Naive thymus-derived CD4-positive, alpha-beta T cell (primary cell): ENCODE measurements around the gene VPS25. TPM values are rescaled to one million over a fixed set of nuclear protein-coding genes. Genes with fewer than 3 reads are reported as not detected.
"Not testable (repeated sequence)": the region's sequence is repeated elsewhere in the genome, so short reads cannot be mapped to it uniquely, and the experiment has no call there.

ENCODE experiments used
- ATAC-seq: fragments of 150-1000 bp; cut with Tn5 transposase; 2 replicates; pipeline ENCODE4 v1.10.0; 2021; ENCODE audit warnings: mild to moderate bottlenecking, moderate library complexity
- CTCF ChIA-PET: fragments of 350-600 bp; sonication (Branson Sonifier 250); formaldehyde crosslinking; loops from one replicate; lab custom pipeline; 2021; ENCODE audit warnings: antibody characterized with exemption; lab: Charles Lee
- POLR2A ChIA-PET: fragments of 350-600 bp; sonication (Branson Sonifier 250); formaldehyde crosslinking; loops from one replicate; lab custom pipeline; 2021; ENCODE audit warnings: antibody characterized with exemption, inconsistent platforms; lab: Charles Lee
- DNase-seq, 9 donors: peaks; one replicate each; pipeline versions ENCODE4 v3.0.0 to v3.0.0-alpha.2; 2020 to 2022; ENCODE audit warnings: mixed read lengths in 1 of 9
- H3K27ac ChIP-seq: one replicate; pipeline ENCODE4 v1.7.0; 2013; ENCODE audit warnings: mild to moderate bottlenecking, low read depth, low read length, moderate library complexity
- H3K27me3 ChIP-seq, 2 donors: one replicate each; pipeline ENCODE4 v1.7.0; 2013; ENCODE audit warnings: low read length in 2 of 2, mild to moderate bottlenecking in 2 of 2, moderate library complexity in 2 of 2; ENCODE audit not compliant: control insufficient read depth in 2 of 2, insufficient read depth in 2 of 2
- H3K36me3 ChIP-seq, 3 experiments: 1 replicate in 2 of 3; 2 replicates in 1 of 3; pipeline ENCODE4 v1.7.0; 2013; ENCODE audit warnings: low read length in 3 of 3, mild to moderate bottlenecking in 3 of 3, moderate library complexity in 1 of 3; ENCODE audit not compliant: insufficient read depth in 3 of 3, control insufficient read depth in 2 of 3
- H3K4me1 ChIP-seq, 2 donors: one replicate each; pipeline ENCODE4 v1.7.0; 2013; ENCODE audit warnings: low read length in 2 of 2, mild to moderate bottlenecking in 2 of 2, moderate library complexity in 1 of 2; ENCODE audit not compliant: control insufficient read depth in 2 of 2, insufficient read depth in 2 of 2
- H3K4me3 ChIP-seq: 2 replicates; pipeline ENCODE4 v1.7.0; 2013; ENCODE audit warnings: mild to moderate bottlenecking, low read length
- H3K9me3 ChIP-seq, 3 experiments: 1 replicate in 2 of 3; 2 replicates in 1 of 3; pipeline ENCODE4 v1.7.0; 2013; ENCODE audit warnings: low read length in 3 of 3; ENCODE audit not compliant: control insufficient read depth in 2 of 3
- H3K27ac Mint-ChIP-seq, 9 donors: one replicate each; pipeline ENCODE4 v1.8.0; 2020 to 2022; ENCODE audit warnings: mixed read lengths in 9 of 9, mild to moderate bottlenecking in 8 of 9, moderate library complexity in 5 of 9, inconsistent platforms in 2 of 9
- H3K27me3 Mint-ChIP-seq, 5 donors: one replicate each; pipeline ENCODE4 v1.8.0; 2021 to 2022; ENCODE audit warnings: mixed read lengths in 5 of 5, mild to moderate bottlenecking in 1 of 5
- H3K36me3 Mint-ChIP-seq, 5 donors: one replicate each; pipeline ENCODE4 v1.8.0; 2020 to 2022; ENCODE audit warnings: mixed read lengths in 5 of 5, mild to moderate bottlenecking in 3 of 5, inconsistent platforms in 1 of 5
- H3K4me1 Mint-ChIP-seq, 7 donors: one replicate each; pipeline ENCODE4 v1.8.0; 2020 to 2022; ENCODE audit warnings: mixed read lengths in 7 of 7, mild to moderate bottlenecking in 3 of 7, inconsistent platforms in 1 of 7
- H3K4me3 Mint-ChIP-seq, 10 donors: one replicate each; pipeline ENCODE4 v1.8.0; 2020 to 2022; ENCODE audit warnings: mild to moderate bottlenecking in 10 of 10, mixed read lengths in 10 of 10, moderate library complexity in 6 of 10, inconsistent platforms in 2 of 10
- H3K9me3 Mint-ChIP-seq, 11 donors: one replicate each; pipeline ENCODE4 v1.8.0; 2020 to 2022; ENCODE audit warnings: mixed read lengths in 11 of 11, mild to moderate bottlenecking in 4 of 11, inconsistent platforms in 1 of 11, moderate library complexity in 1 of 11
- intact Hi-C, 2 donors: fragments of 100-400 bp; cut with micrococcal nuclease; formaldehyde crosslinking; loops; one replicate each; pipeline ENCODE4 v1.15.1; 2023
- polyA plus RNA-seq, 2 donors: library from polyadenylated mRNA; unstranded; fragments of 300-500 nt; fragmentation: Illumina TruSeq; gene quantifications; one replicate each; pipeline ENCODE4 v1.2.3, GENCODE V29; 2021
- total RNA-seq, 6 experiments: library from RNA in 5 of 6; stranded (reverse) in 5 of 6; gene quantifications; 1 replicate in 5 of 6; 2 replicates in 1 of 6; pipeline ENCODE4 v1.2.3 and lab custom pipeline; 2021 to 2026

Gene VPS25
- total RNA-seq (10 to 100 TPM; 24.3 to 60.6 (median 37.7) TPM), polyA plus RNA-seq (10 to 100 TPM; 55.0 to 57.2 TPM), total RNA-seq (lab: John Stamatoyannopoulos, UW) (13.5 reads per million, percentile 42 among the genes with 10 or more reads in this experiment)

DNA sequence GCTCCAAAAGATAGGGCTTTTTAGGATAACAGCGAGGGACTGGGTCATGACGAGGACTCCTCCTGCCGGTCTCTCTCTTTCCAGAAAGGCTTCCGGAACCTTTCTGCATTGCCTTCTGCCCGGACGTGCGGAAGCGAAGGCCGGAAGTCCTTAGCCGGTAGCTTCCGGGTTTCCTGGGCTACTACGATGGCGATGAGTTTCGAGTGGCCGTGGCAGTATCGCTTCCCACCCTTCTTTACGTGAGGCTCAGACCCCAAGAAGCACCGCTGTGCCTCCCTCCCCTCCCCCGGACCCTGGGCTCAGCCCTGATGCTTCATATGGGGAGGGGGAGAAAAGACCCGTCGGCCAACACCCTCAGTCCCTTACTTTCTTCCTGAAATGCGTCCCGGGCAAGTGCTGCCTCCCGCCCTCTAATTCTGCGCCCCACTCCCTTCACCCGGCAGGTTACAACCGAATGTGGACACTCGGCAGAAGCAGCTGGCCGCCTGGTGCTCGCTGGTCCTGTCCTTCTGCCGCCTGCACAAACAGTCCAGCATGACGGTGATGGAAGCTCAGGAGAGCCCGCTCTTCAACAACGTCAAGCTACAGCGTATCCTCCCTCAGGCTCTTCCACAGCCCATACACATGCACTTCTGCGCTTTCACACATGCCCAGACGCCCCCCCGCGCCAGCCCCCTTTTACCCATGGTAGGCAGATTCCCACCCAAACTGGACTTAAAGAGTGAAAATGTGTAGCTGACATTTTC lies at the start of gene VPS25:
Gene VPS25 (plus strand): TSS at position 160 of the 746 bp plus-strand sequence. CDS start 27 bp downstream, at position 187.
- ATAC-seq (peak; percentile 96), DNase-seq (peak; percentile 57 to 79 (median 73))
- CTCF ChIA-PET: interaction anchor here (1.0 to 1.5 kb wide), 2 partner anchors 10 to 13 kb away, joined by 4 to 5 read pairs; partner anchors contain the start of gene RAMP2
- Mint-ChIP-seq H3K4me1 (peaks cover 12 to 35% (median 29%) of the 10 kb centered on the region in 7 donors), H3K27me3 (peaks cover 0 to 5% (median 0%) of the 10 kb centered on the region in 5 donors), H3K9me3 (peaks cover 0 to 5% (median 0%) of the 10 kb centered on the region in 11 donors), H3K36me3 (peaks cover 5 to 30% (median 13%) of the 10 kb centered on the region in 5 donors), H3K27ac (peak within 1 kb of the TSS; percentile 96 to 99 (median 98)), H3K4me3 (peak within 1 kb of the TSS; percentile 94 to 100 (median 98))
- intact Hi-C loops: loop anchor here in 1 of 2 donors (1.0 kb wide), 1 partner anchor 51 kb away; the partner anchor contains the start of gene BECN1
- POLR2A ChIA-PET: interaction anchor here (0.6 to 3.2 kb wide), 17 partner anchors 11 to 595 kb away, joined by 3 to 19 read pairs (median 3); partner anchors contain the start of genes BECN1, CNTD1, COA3 and PSME3
- peaks cover 8% of the 10 kb centered on the region in 2 donors for H3K4me1 ChIP-seq
- H3K27ac ChIP-seq: peak within 1 kb of the TSS; percentile 93
- no peaks in the 10 kb centered on the region for H3K9me3 ChIP-seq
- H3K36me3 ChIP-seq: peaks cover 0 to 32% (median 0%) of the 10 kb centered on the region in 3 experiments
- no peaks in the 10 kb centered on the region for H3K27me3 ChIP-seq
- peak within 1 kb of the TSS; percentile 97 for H3K4me3 ChIP-seq

DNA sequence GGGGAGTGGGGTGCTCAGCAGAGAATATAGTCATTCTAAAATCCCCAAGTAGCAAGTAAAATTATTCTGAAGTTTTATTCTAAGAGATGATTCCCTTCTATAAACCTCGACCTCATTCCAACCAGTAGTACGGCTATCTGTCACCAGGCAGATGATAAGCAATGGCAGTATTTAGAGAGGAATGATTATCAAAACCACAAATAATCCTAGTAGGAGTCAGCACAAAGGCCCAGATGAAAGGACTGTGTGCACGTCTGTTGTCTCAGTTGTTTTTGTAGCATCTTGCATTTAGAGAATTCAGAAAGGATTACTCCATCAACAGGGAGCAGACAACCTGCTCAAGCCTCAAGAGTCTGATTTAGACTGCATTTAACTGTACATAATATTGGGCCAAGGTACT lies 49.6 kb upstream of the VPS25 start:
- Mint-ChIP-seq H3K9me3 (no peaks in the 10 kb centered on the region), H3K27ac (no peak overlapping the region), H3K4me3 (no peak overlapping the region), H3K36me3 (peaks cover 10 to 45% (median 26%) of the 10 kb centered on the region in 5 donors), H3K4me1 (peaks cover 0 to 5% (median 4%) of the 10 kb centered on the region in 7 donors), H3K27me3 (no peaks in the 10 kb centered on the region)
- Histone ChIP-seq H3K9me3 (no peaks in the 10 kb centered on the region), H3K27ac (no peak overlapping the region), H3K36me3 (peaks cover 21 to 61% (median 24%) of the 10 kb centered on the region in 3 experiments), H3K27me3 (no peaks in the 10 kb centered on the region), H3K4me3 (no peak overlapping the region), H3K4me1 (no peaks in the 10 kb centered on the region)
- ATAC-seq (no peak), DNase-seq (no peak)
- ChIA-PET CTCF (interaction anchor here (1.8 kb wide), 1 partner anchor 40 kb away, joined by 7 read pairs; no protein-coding TSS in a partner anchor), POLR2A (interaction anchor here (1.0 kb wide), 1 partner anchor 248 kb away, joined by 3 read pairs; no protein-coding TSS in a partner anchor)
- intact Hi-C loops: loop anchor here in 1 of 2 donors (10.0 kb wide), 1 partner anchor 101 kb away; the partner anchor contains the start of gene BECN1

DNA sequence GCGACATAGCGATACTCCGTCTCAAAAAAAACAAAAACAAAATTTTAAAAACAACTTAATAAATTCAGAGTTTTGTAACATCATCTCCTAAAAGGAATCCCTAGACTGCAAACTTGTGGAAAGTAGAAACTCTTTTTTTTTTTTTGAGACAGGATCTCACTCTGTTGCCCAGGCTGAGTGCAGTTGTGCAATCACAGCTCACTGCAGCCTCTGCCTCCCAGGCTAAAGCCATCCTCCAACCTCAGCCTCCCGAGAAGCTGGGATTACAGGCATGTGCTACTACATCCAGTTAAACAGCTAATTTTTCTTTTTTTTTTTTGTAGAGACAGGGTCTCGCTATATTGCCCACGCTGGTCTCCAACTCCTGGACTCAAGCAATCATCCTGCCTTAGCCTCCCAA lies 48.1 kb upstream of the VPS25 start:
- intact Hi-C loops: loop anchor here in 1 of 2 donors (10.0 kb wide), 1 partner anchor 100 kb away; the partner anchor contains the start of gene BECN1
- ATAC-seq (no peak), DNase-seq (no peak)
- ChIA-PET CTCF (interaction anchor here (0.9 kb wide), 1 partner anchor 12 kb away, joined by 3 read pairs; no protein-coding TSS in a partner anchor), POLR2A (no interaction called here)
- peaks cover 7 to 34% (median 24%) of the 10 kb centered on the region in 5 donors for H3K36me3 Mint-ChIP-seq
- H3K36me3 ChIP-seq: peaks cover 13 to 56% (median 16%) of the 10 kb centered on the region in 3 experiments
- H3K4me3 Mint-ChIP-seq: no peak overlapping the region
- peaks cover 0 to 5% (median 4%) of the 10 kb centered on the region in 7 donors for H3K4me1 Mint-ChIP-seq
- no peak overlapping the region for H3K4me3 ChIP-seq
- H3K27me3 ChIP-seq: no peaks in the 10 kb centered on the region
- no peak overlapping the region for H3K27ac Mint-ChIP-seq
- no peaks in the 10 kb centered on the region for H3K9me3 ChIP-seq
- no peaks in the 10 kb centered on the region for H3K4me1 ChIP-seq
- H3K27ac ChIP-seq: no peak overlapping the region
- no peaks in the 10 kb centered on the region for H3K9me3 Mint-ChIP-seq
- H3K27me3 Mint-ChIP-seq: no peaks in the 10 kb centered on the region

DNA sequence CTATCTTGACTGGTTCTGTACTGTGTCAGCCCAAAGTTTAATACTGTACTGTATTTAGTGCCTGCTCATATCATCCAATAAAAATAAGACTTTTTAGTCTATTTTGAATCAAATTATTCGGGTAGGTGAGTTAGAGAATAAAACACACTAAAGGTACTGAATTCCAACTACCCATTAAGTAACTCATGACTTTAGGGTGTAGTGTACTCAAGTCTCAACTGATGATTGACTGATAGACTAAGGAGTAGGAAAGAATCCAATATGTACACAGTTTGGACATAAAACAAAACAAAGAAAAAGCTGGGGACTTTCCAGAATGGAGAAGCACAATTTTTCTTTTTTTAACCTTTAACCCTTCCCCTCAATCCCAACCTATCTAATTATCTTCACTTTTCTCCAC lies 32.5 kb upstream of the VPS25 start:
- ChIA-PET CTCF (interaction anchor here (0.6 kb wide), 1 partner anchor 29 kb away, joined by 3 read pairs; no protein-coding TSS in a partner anchor), POLR2A (no interaction called here)
- ATAC-seq (no peak), DNase-seq (no peak)
- Mint-ChIP-seq H3K4me3 (no peak overlapping the region), H3K27me3 (peaks cover 0 to 6% (median 0%) of the 10 kb centered on the region in 5 donors), H3K36me3 (no peaks in the 10 kb centered on the region), H3K27ac (no peak overlapping the region), H3K9me3 (no peaks in the 10 kb centered on the region), H3K4me1 (peaks cover 16 to 38% (median 27%) of the 10 kb centered on the region in 7 donors)
- peaks cover 0 to 9% (median 0%) of the 10 kb centered on the region in 3 experiments for H3K36me3 ChIP-seq
- H3K4me3 ChIP-seq: no peak overlapping the region
- peaks cover 12 to 16% of the 10 kb centered on the region in 2 donors for H3K4me1 ChIP-seq
- H3K27me3 ChIP-seq: no peaks in the 10 kb centered on the region
- intact Hi-C loops: no loop called here
- H3K27ac ChIP-seq: no peak overlapping the region
- H3K9me3 ChIP-seq: no peaks in the 10 kb centered on the region

DNA sequence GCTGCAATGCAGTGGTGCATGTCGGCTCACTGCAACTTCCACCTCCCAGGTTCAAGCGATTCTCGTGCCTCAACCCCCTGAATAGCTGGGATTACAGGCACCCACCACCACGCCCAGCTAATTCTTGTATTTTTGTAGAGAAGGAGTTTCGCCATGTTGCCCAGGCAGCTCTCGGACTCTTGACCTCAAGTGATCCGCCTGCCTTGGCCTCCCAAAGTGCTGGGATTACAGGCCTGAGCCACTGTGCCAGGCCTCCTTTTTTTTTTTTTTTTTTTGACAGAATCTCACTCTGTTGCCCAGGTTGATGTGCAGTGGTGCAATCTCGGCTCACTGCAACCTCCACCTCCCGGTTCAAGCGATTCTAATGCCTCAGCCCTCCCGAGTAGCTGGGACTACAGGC lies 30.3 kb upstream of the VPS25 start:
- H3K4me3 Mint-ChIP-seq: peak overlapping the region in 6 of 10 donors; percentile 18 to 54 (median 35)
- H3K9me3 Mint-ChIP-seq, H3K36me3 ChIP-seq, H3K27ac ChIP-seq, H3K27me3 ChIP-seq, intact Hi-C loops, ATAC-seq, H3K4me3 ChIP-seq, H3K9me3 ChIP-seq, H3K36me3 Mint-ChIP-seq, DNase-seq: not testable (repeated sequence)
- H3K27me3 Mint-ChIP-seq: peaks cover 0 to 23% (median under 1%) of the 10 kb centered on the region in 5 donors
- ChIA-PET POLR2A (interaction anchor here (0.6 to 1.2 kb wide), 3 partner anchors 8 to 265 kb away, joined by 3 read pairs; no protein-coding TSS in a partner anchor), CTCF (interaction anchor here (1.0 kb wide), 1 partner anchor 21 kb away, joined by 4 read pairs; no protein-coding TSS in a partner anchor)
- peaks cover 15 to 34% (median 22%) of the 10 kb centered on the region in 7 donors for H3K4me1 Mint-ChIP-seq
- peaks cover 12 to 16% of the 10 kb centered on the region in 2 donors for H3K4me1 ChIP-seq
- peak overlapping the region in 2 of 9 donors; percentile 36 to 56 for H3K27ac Mint-ChIP-seq
